GM08714 (cell line): ENCODE results near the gene PRR12.
A peak's percentile ranks its signal among the peaks of the same experiment; 100 is the strongest.

ENCODE experiments used
- H3K4me3 ChIP-seq: fragments of 200-500 bp; sonication (Bioruptor generic); 2 replicates; pipeline ENCODE4 v1.5.1; 2014; ENCODE audit warnings: mild to moderate bottlenecking, low read length, inconsistent platforms
- ZNF274 ChIP-seq: IDR thresholded peaks from 2 replicates; pipeline ENCODE4 v1.6.1; 2012; ENCODE audit warnings: mild to moderate bottlenecking, low read depth, low read length

PRR12 gene

DNA sequence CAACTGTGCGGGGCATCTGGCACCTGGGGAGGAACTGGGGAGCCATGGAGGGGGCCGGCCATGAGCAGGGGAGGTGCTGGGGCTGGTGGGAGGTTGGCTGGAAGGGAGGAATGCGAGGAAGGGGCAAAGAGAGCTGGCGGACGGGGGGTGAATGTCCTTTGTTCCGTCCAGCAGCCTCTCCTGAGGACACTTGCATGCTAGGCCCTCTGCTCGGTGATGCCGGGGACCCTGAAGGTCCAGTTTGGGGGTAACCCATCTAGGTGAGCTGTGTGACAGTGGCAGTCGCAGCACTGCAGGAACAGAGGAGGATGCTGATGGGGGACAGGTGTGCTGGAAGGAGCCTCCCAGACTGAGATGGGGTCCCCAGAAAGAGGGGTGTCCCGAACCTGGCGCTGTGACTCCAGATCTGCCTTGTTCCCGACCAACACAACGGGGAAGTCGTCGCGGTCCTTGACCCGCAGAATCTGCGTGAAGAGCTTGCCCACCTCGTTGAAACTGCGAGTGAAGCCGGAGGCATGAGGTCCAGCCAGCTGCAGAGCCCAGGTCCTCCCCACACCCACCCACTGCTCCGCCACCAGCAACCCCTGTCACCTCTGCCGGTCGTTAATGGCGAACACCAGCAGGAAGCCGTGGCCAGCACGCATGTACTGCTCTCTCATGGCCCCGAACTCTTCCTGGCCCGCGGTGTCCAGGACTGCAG is 45.4 kb downstream of the PRR12 start:
- no peak overlapping the region for H3K4me3 ChIP-seq
- TF ChIP-seq ZNF274 = no peak

DNA sequence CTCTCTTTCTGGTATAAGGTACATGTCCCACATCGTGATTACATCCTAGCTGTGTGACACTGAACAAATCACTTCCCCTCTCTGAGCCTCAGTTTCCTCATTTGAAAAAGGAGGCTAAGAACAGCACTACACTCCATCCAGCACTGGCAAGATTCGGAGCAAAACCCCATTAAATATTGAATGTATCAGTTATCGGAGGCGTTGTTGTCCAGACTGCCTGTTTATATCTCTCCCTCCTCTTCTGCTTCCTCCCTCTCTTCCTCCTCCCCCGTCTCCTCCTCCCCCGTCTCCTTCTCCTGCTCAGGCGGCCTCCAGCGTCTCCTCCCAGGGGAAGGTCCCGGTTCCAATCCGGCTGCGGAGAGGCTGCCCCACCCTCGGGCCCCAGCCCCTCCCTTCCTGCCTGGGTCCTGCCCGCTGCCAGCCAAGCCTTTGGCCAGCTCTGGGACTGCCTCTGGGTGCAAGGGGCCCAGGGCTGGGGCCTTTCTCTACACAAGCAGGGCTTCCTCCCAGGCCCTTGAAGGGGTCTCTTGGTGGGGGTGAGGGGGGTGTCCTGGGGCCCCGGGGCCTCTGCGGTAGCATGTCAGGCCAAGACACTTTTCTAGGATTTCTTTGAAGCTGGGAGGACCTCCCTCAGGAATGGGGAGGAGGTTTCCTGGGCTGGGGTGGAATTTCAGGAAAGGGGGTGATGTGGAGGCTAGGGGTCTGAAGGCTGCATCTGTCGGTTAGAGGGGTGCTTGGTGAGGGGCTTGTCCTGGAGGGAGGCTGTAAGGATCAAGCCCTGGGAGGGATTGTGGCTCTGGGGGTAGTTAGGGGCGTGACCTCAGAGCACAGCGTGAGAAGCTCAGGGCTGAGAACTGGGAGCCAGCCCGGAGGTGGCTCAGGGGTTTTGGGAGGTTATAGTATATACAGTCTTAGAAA is 47.1 kb downstream of the PRR12 start:
- H3K4me3 ChIP-seq = no peak overlapping the region
- TF ChIP-seq ZNF274 = no peak

DNA sequence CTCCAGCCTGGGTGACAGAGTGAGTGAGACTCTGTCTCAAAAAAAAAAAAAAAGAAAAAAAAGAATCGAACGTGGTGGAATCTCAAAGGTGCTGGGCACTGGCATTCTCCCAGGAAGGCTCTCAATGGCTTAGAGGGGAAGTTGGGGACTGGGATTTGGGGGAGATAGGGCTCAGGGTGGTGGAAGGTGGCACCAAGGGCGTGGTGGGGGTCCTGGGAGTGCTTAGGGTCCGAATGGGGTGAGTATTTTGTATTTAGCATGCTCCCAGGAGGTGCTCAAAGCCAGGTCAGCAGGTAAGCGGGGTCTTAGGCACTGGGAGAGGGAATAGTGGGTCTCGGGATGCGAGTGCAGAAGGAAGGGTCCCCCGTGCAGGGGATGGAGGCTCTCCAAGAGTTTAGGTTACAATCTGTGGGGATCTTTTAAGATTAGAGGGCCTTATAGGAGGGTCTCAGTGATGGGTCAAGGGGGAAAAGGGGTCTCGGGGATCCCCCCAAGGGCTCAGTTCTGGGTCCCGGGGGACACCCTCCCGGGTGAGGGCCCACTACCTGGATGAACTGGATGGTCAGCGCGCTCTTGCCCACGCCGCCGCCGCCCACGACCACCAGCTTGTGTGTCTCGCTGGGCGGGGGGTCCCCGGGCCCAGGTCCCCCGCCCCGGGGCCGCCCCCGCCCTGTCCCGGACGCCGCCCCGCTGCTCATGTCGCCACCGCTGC is 48.6 kb downstream of the PRR12 start:
- no peak for TF ChIP-seq ZNF274
- H3K4me3 ChIP-seq = peak overlapping the region; percentile 56; the same call in 1 of the 2 replicates

DNA sequence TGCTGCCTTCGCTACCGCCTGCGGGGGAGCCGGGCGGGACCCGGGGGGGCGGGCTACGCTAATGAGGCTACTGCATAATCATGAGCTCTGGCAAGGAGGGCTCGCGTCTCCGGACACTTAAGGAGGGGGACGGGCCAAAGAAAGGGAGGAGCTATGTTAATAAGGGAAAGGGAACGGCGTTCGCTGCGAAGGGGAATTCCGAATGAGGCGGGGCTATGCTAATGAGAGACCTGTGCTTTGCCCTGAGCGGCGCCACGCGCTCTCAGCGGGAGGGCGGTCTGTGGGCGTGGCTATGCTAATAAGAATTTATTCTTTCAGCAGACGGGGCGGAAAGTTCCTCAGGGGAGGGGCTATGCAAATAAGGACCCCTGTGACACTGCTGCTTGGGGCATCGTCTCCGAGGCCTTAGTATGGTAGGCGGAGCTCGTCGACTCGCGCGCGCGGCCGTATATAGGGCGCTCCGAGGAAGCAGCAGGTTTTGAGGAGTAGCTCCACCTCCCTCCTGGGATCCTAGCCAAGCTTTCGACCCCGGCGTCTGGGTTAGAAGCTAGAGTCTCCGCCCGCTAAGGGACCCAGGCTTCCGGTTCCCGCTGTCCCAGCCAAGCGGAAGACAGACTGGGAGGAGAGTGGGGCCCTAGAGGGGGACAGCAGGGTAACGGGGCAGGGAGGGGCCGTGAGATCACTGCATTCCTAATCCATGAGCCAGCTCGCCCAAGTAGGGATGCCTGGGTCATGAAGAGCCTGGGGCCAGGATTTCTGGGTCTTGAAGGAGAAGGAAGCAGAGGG is 49.3 kb downstream of the PRR12 start, which contains the start of gene RRAS:
Gene RRAS (minus strand): TSS at position 31 of the 786 bp plus-strand sequence. CDS start 45 bp downstream, outside the sequence.
- peak within 1 kb of the TSS; percentile 71 for H3K4me3 ChIP-seq
- no peak for TF ChIP-seq ZNF274

DNA sequence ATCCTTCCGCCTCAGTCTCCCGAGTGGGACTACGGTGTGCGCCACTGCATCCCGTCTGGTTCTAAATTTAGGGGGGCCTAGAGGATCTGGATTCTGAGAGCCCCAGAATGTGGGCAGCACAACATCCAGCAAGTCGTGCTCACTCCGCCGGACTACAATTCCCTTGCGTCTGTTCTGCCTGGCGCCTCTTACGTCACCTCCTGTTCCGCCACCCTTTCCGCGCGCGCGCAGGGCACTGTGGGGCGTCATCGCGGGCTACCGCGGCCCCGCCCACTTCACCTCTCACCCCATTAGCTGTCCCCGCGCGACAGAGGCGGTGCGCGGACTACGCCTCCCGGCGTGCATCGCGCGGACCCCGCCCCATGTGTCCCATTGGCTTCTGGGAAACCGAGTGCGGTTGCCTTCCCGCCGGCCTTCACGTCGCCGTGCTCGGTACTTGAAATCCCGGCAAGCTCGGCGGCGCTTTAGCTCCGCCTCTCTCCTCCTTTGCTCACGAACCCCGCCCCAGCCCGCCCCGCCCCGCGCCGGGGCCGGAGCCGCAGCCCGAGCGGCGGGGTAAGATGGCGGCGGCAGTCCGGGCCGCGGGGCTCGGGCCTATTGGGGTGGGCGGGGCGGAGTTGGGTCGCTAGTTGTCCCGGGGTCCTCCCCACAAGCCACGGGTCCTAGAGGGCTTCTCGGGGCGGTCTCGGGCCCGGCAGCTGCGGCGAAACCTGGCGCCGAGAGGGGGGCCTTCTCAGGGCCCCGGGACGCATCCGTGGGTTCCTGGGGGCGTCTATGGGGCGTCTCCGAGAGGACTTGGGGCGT is 50.9 kb downstream of the PRR12 start, which contains the start of gene SCAF1:
Gene SCAF1 (plus strand): TSS at position 522 of the 804 bp plus-strand sequence. CDS start 2,818 bp downstream, outside the sequence.
- no peak for TF ChIP-seq ZNF274
- H3K4me3 ChIP-seq = peak within 1 kb of the TSS; percentile 87

DNA sequence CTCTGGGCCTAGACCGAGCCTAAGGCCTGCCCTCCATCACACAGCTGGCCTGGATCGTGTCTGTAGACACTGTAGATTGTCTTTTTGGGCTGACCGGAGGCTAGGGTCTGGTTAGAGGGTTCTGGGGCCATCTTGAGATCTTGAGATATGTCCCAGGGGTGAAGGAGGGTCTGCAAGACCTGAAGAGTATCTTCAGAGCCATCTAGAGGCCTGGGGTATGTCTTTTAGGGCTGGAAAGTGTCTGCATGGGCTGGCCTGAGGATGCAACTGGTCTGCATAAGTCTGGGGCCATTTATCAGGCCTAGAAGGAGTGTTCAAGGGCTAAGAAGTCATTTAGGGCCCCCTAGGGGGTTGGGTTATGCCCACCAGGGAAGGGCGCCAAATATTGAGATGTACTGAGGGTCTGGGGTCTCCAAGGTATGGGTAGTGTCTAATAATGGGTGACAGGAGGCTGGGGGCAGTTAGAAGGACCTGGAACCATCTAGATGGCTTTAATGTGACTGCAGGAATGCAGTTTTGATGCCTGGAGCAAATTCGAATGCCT is 51.6 kb downstream of the PRR12 start:
- no peak for TF ChIP-seq ZNF274
- H3K4me3 ChIP-seq = peak overlapping the region; percentile 87

DNA sequence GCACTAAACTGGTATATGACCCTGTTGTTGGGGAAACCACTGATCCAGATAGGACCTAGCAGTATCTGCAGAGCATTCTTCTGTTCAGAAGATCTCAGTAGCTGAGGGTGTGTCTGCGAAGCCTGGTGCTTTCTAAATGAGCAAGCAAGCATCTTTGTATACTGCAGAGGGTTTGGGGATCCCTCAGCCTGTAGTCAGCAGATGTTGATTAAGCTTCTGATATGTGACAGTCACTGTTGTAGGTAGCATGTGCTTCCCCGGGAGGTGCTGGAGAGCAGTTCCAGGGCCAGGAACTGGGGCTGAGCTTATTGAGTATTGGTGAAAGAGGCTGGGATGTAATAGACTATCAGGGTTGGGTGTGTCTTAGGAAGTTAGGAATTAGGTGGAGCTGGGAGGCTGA is 52.5 kb downstream of the PRR12 start:
- no peak overlapping the region for H3K4me3 ChIP-seq
- no peak for TF ChIP-seq ZNF274

DNA sequence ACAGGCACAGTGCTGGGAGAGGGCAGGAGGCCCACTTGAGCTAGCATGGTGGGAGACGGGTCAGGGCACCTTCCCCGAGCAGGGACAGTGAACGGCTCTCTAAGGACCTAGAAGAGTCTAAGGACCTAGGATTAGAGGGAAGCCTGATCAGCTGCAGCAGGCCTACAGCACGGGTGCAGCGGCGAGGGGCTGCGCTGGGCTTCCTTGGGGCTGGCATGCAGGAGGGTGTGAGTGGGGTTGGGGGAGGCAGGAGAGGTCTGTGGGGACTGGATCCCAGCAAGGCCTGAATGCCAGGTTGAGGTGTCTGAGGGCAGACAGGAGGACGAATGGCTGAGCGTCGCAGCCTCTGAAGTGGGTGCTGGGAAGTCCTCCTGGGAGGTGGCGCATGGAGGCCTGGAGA is 54.6 kb downstream of the PRR12 start:
- no peak for TF ChIP-seq ZNF274
- no peak overlapping the region for H3K4me3 ChIP-seq

DNA sequence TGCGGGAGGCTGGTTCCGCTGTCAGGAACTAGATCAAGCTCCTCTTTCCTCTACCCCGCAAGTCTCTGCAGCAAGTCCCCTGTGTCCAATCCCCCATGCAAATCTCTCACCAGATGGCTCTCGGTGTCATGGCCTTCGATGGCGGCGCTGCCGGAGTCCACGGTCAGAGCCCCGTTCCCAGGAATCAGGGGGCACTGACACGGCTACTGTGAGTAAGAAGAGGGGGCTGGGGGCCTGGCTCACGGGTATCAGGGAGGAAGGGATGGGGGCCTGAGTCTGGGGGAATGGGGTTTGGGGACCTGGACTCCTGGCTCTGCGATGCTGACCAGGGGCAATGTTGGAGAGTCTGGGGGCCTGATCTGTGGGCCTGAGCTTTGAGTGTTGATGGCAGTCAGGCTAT is 55.0 kb downstream of the PRR12 start:
- no peak overlapping the region for H3K4me3 ChIP-seq
- no peak for TF ChIP-seq ZNF274

DNA sequence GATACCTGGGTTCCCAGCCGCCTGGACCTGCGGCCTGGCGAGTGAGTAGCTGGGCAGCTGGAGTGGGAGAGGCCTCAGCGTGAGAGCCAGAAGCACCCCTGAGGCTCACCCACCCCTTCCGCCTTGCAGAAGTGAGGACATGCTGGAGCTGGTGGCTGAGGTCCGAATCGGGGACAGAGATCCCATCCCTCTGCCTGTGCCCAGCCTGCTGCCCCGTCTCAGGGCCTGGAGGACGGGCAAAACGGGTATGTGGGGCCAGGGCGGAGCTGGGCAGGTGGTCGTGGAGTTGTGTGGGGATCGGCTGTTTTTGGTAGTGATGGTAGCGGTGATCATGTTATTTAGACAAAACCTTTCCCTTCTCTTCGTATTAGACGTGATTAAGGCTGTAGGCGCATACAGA is 55.6 kb downstream of the PRR12 start:
- H3K4me3 ChIP-seq = no peak overlapping the region
- TF ChIP-seq ZNF274 = no peak

DNA sequence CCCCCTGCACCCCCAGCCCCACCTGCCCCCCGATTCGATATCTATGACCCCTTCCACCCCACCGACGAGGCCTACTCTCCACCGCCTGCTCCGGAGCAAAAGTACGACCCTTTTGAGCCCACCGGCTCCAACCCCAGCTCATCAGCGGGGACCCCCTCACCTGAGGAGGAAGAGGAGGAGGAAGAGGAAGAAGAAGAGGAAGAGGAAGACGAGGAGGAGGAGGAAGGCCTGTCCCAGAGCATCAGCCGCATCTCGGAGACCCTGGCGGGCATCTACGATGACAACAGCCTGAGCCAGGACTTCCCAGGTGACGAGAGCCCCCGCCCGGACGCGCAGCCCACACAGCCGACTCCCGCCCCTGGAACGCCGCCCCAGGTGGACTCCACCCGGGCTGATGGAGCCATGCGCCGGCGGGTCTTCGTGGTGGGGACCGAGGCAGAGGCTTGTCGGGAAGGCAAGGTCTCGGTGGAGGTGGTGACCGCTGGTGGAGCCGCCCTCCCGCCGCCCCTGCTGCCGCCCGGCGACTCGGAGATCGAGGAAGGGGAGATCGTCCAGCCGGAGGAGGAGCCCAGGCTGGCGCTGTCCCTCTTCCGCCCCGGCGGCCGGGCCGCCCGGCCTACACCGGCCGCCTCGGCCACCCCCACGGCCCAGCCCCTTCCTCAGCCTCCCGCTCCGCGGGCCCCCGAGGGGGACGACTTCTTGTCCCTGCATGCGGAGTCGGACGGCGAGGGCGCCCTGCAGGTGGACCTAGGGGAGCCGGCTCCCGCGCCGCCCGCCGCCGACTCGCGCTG is 60.2 kb downstream of the PRR12 start:
- TF ChIP-seq ZNF274 = no peak
- no peak overlapping the region for H3K4me3 ChIP-seq
